HCT116 (cell line): ENCODE results near the gene KPNB1. TPM values are rescaled to one million over a fixed set of nuclear protein-coding genes. Genes with fewer than 3 reads are reported as not detected.

Experiments used
- ATAC-seq: fragments of 200-7000 bp; cut with Tn5 transposase; 2 replicates; pipeline ENCODE4 v1.9.1; 2020; ENCODE audit warnings: mild to moderate bottlenecking, moderate library complexity
- BruUV-seq: library from RNA; stranded (reverse); fragments of 400-500 nt; replicated peaks from 2 replicates; lab custom pipeline; 2021; lab: Mats Ljungman, UMichigan
- CTCF ChIA-PET: fragments of 300-600 bp; sonication (Branson Sonifier 250); formaldehyde crosslinking; loops from one replicate; lab custom pipeline; 2021; ENCODE audit warnings: antibody characterized with exemption; lab: Charles Lee
- POLR2A ChIA-PET: fragments of 300-600, 350-600 bp; sonication (Branson Sonifier 250); formaldehyde crosslinking; loops from one replicate; lab custom pipeline; 2021; ENCODE audit warnings: antibody characterized with exemption; lab: Charles Lee
- RAD21 ChIA-PET, 2 experiments: fragments of 300-600 bp; sonication (Branson Sonifier 250); formaldehyde crosslinking; loops; one replicate each; lab custom pipeline; 2023; ENCODE audit warnings: low total read pairs in 2 of 2; ENCODE audit not compliant: uncharacterized antibody in 2 of 2, unreplicated experiment in 2 of 2, low non-redundant PET in 1 of 2; lab: Charles Lee
- DNase-seq: peaks from one replicate; pipeline ENCODE4 v3.0.0-alpha.2; 2010; ENCODE audit warnings: low read depth, low spot score
- H2AFZ ChIP-seq: fragments of 200-600 bp; shearing (Covaris generic), sonication (generic); 2 replicates; pipeline ENCODE4 v1.6.1; 2017; ENCODE audit warnings: low read depth, mixed run types, mixed read lengths, antibody characterized with exemption, low read length; ENCODE audit not compliant: poor library complexity, severe bottlenecking
- H3K27ac ChIP-seq: 2 replicates; pipeline ENCODE4 v1.5.1; 2012; ENCODE audit warnings: low read depth, low read length
- H3K27me3 ChIP-seq: fragments of 200-600 bp; sonication (generic); 2 replicates; pipeline ENCODE4 v1.6.1; 2016; ENCODE audit warnings: mixed run types, low read length, mixed read lengths; ENCODE audit not compliant: insufficient read depth
- H3K36me3 ChIP-seq, 2 experiments: fragments of 200-500 bp in 1 of 2; fragments of 200-600 bp in 1 of 2; sonication (Bioruptor generic) in 1 of 2; sonication (generic) in 1 of 2; 2 replicates each; pipeline versions ENCODE4 v1.5.1 to v1.6.1; 2014 to 2016; ENCODE audit warnings: low read length in 2 of 2, inconsistent platforms in 1 of 2, mixed read lengths in 1 of 2, mixed run types in 1 of 2; ENCODE audit not compliant: insufficient read depth in 2 of 2, control insufficient read depth in 1 of 2
- H3K4me1 ChIP-seq, 2 experiments: fragments of 200-600 bp in 1 of 2; sonication (generic) in 1 of 2; 2 replicates each; pipeline versions ENCODE4 v1.5.1 to v1.6.1; 2012 to 2017; ENCODE audit warnings: low read length in 2 of 2, inconsistent platforms in 1 of 2, mild to moderate bottlenecking in 1 of 2, mixed read lengths in 1 of 2, mixed run types in 1 of 2, moderate library complexity in 1 of 2; ENCODE audit not compliant: insufficient read depth in 2 of 2, control insufficient read depth in 1 of 2
- H3K4me2 ChIP-seq: fragments of 200-600 bp; sonication (generic); 2 replicates; pipeline ENCODE4 v1.6.1; 2017; ENCODE audit warnings: mixed run types, low read length, mixed read lengths
- H3K4me3 ChIP-seq, 2 experiments: fragments of 200-600 bp in 1 of 2; sonication (generic) in 1 of 2; replicated peaks in 1 of 2; 2 replicates each; pipeline ENCODE4 v1.5.1; 2011 to 2016; ENCODE audit warnings: low read length in 2 of 2, control low read depth in 1 of 2, low read depth in 1 of 2, mild to moderate bottlenecking in 1 of 2, mixed read lengths in 1 of 2, mixed run types in 1 of 2
- H3K79me2 ChIP-seq: fragments of 200-600 bp; sonication (generic); 2 replicates; pipeline ENCODE4 v1.6.1; 2017; ENCODE audit warnings: mild to moderate bottlenecking, mixed run types, low read length, moderate library complexity, mixed read lengths; ENCODE audit not compliant: insufficient read depth
- H3K9ac ChIP-seq: fragments of 200-600 bp; sonication (generic); 2 replicates; pipeline ENCODE4 v1.6.1; 2016; ENCODE audit warnings: low read length, mixed read lengths
- H3K9me2 ChIP-seq: fragments of 200-600 bp; sonication (generic), shearing (Covaris generic); 2 replicates; pipeline ENCODE4 v1.6.1; 2017; ENCODE audit warnings: mixed run types, mild to moderate bottlenecking, moderate library complexity; ENCODE audit not compliant: insufficient read depth
- H3K9me3 ChIP-seq, 2 experiments: fragments of 200-500 bp in 1 of 2; fragments of 200-600 bp in 1 of 2; sonication (Bioruptor generic) in 1 of 2; sonication (generic) in 1 of 2; 2 replicates each; pipeline ENCODE4 v1.6.1; 2014 to 2017; ENCODE audit warnings: low read length in 2 of 2, mixed read lengths in 2 of 2, inconsistent platforms in 1 of 2, low read depth in 1 of 2, mild to moderate bottlenecking in 1 of 2, mixed run types in 1 of 2, moderate library complexity in 1 of 2; ENCODE audit not compliant: control insufficient read depth in 1 of 2, insufficient read depth in 1 of 2
- H4K20me1 ChIP-seq: fragments of 200-600 bp; sonication (generic), shearing (Covaris generic); 2 replicates; pipeline ENCODE4 v1.6.1; 2017; ENCODE audit warnings: mixed run types, mild to moderate bottlenecking, moderate library complexity; ENCODE audit not compliant: insufficient read depth
- CTCF ChIP-seq, 3 experiments: fragments of 200-600 bp in 1 of 3; sonication (generic) in 1 of 3; IDR thresholded peaks in 2 of 3; conservative IDR thresholded peaks in 1 of 3; 2 replicates each; pipeline ENCODE4 v1.5.1; 2012 to 2017; ENCODE audit warnings: low read depth in 2 of 3, low read length in 2 of 3, antibody characterized with exemption in 1 of 3, borderline replicate concordance in 1 of 3, control low read depth in 1 of 3, mild to moderate bottlenecking in 1 of 3, mixed read lengths in 1 of 3, mixed run types in 1 of 3, moderate library complexity in 1 of 3; ENCODE audit not compliant: insufficient read depth in 1 of 3
- JUND ChIP-seq: IDR thresholded peaks from 2 replicates; pipeline ENCODE4 v1.6.1; 2012
- POLR2AphosphoS5 ChIP-seq: IDR thresholded peaks from 2 replicates; pipeline ENCODE4 v1.6.1; 2011; ENCODE audit warnings: mild to moderate bottlenecking, low read depth, low read length, moderate library complexity
- intact Hi-C: fragments of 100-400 bp; cut with micrococcal nuclease; formaldehyde crosslinking; loops from 2 replicates; pipeline ENCODE4 v1.10.0; 2022
- total RNA-seq: library from RNA; stranded (reverse); gene quantifications from one replicate; pipeline ENCODE4 v1.2.1, GENCODE V29; 2021; ENCODE audit not compliant: unreplicated experiment

The KPNB1 gene
- total RNA-seq, 1 experiment from 2014 or later: 526 TPM

GRCh38 chr17:47697906-47698711 lies 48.4 kb downstream of the KPNB1 start:
- BruUV-seq: no TSS peak

More at GRCh38 chr17:47697906-47698711, 48.4 kb downstream of the KPNB1 start:
- Histone ChIP-seq H3K9me3 (no peaks in the 10 kb centered on the region), H3K9ac (no peak overlapping the region), H3K4me1 (peaks cover 10 to 17% of the 10 kb centered on the region in 2 experiments), H3K9me2 (no peaks in the 10 kb centered on the region), H3K79me2 (no peaks in the 10 kb centered on the region), H3K27ac (no peak overlapping the region), H3K36me3 (no peaks in the 10 kb centered on the region), H4K20me1 (no peaks in the 10 kb centered on the region), H3K4me2 (no peak overlapping the region), H3K27me3 (no peaks in the 10 kb centered on the region), H2AFZ (no peak overlapping the region), H3K4me3 (no peak overlapping the region)
- TF ChIP-seq CTCF (IDR thresholded peaks at IDR 0.05 in 2 of 3, conservative IDR thresholded peaks at IDR 0.05 in 1 of 3; ENCODE audit: borderline replicate concordance in 1 of 3, insufficient read depth in 1 of 3, low read depth in 2 of 3, low read length in 2 of 3): no peak
- no peak for TF ChIP-seq JUND
- TF ChIP-seq POLR2AphosphoS5: no peak
- ChIA-PET CTCF (interaction anchor here (0.7 to 1.7 kb wide), 12 partner anchors 9 to 320 kb away, joined by 3 to 13 read pairs (median 4); no protein-coding TSS in a partner anchor), POLR2A (no interaction called here), RAD21 (interaction anchor here in 1 of 2 experiments (0.6 to 0.7 kb wide), 2 partner anchors 51 to 141 kb away, joined by 3 to 4 read pairs; no protein-coding TSS in a partner anchor)
- intact Hi-C loops: no loop called here
- ATAC-seq: no peak
- no peak for DNase-seq
